Neural crest cell (in vitro differentiated cells): ENCODE data around the gene C19orf67. TPM values are rescaled to one million over a fixed set of nuclear protein-coding genes. Genes with fewer than 3 reads are reported as not detected.
A peak's percentile ranks its signal among the peaks of the same experiment; 100 is the strongest.

Source experiments
- DNase-seq: peaks from one replicate; pipeline ENCODE4 v3.0.0; 2021; ENCODE audit warnings: low read depth, mixed read lengths, low spot score
- H3K27ac Mint-ChIP-seq: one replicate; pipeline ENCODE4 v1.8.0; 2021; ENCODE audit warnings: mild to moderate bottlenecking, mixed read lengths; ENCODE audit not compliant: unreplicated experiment
- H3K27me3 Mint-ChIP-seq: 2 replicates; pipeline ENCODE4 v1.8.0; 2021; ENCODE audit warnings: low read depth, mild to moderate bottlenecking, mixed read lengths
- H3K36me3 Mint-ChIP-seq: 2 replicates; pipeline ENCODE4 v1.8.0; 2021; ENCODE audit warnings: low read depth, mild to moderate bottlenecking, mixed read lengths
- H3K4me1 Mint-ChIP-seq: 2 replicates; pipeline ENCODE4 v1.8.0; 2021; ENCODE audit warnings: mixed read lengths
- H3K4me3 Mint-ChIP-seq: one replicate; pipeline ENCODE4 v1.8.0; 2021; ENCODE audit warnings: mild to moderate bottlenecking, mixed read lengths
- H3K9me3 Mint-ChIP-seq: 2 replicates; pipeline ENCODE4 v1.8.0; 2021; ENCODE audit warnings: mixed read lengths
- CTCF ChIP-seq: fragments of 200-600 bp; sonication (generic); conservative IDR thresholded peaks from 2 replicates; pipeline ENCODE4 v1.5.0; 2021; ENCODE audit warnings: antibody characterized with exemption, mild to moderate bottlenecking
- total RNA-seq: library from RNA; stranded (reverse); gene quantifications from 2 replicates; pipeline ENCODE4 v1.2.1, GENCODE V29; 2021

C19orf67 gene
- total RNA-seq, 1 donor from 2014 or later: not detected

- DNase-seq: peak; percentile 51
- H3K4me3 Mint-ChIP-seq: peak overlapping the region; percentile 89
- peaks cover 14% of the 10 kb centered on the region for H3K4me1 Mint-ChIP-seq
- peaks cover 8% of the 10 kb centered on the region for H3K9me3 Mint-ChIP-seq
- no peak for TF ChIP-seq CTCF
- H3K27me3 Mint-ChIP-seq: peaks cover 3% of the 10 kb centered on the region
- no peak overlapping the region for H3K27ac Mint-ChIP-seq
- peaks cover 20% of the 10 kb centered on the region for H3K36me3 Mint-ChIP-seq
Measured at GRCh38 chr19:14089662-14090508, 4.3 kb upstream of the C19orf67 start.

- no peak overlapping the region for H3K27ac Mint-ChIP-seq
- H3K9me3 Mint-ChIP-seq: peaks cover 6% of the 10 kb centered on the region
- H3K27me3 Mint-ChIP-seq: peaks cover 3% of the 10 kb centered on the region
- peak; percentile 43 for TF ChIP-seq CTCF
- H3K36me3 Mint-ChIP-seq: peaks cover 15% of the 10 kb centered on the region
- peaks cover 14% of the 10 kb centered on the region for H3K4me1 Mint-ChIP-seq
- no peak for DNase-seq
- H3K4me3 Mint-ChIP-seq: peak overlapping the region; percentile 89
Measured at GRCh38 chr19:14089412-14089661, 3.8 kb upstream of the C19orf67 start.

DNA sequence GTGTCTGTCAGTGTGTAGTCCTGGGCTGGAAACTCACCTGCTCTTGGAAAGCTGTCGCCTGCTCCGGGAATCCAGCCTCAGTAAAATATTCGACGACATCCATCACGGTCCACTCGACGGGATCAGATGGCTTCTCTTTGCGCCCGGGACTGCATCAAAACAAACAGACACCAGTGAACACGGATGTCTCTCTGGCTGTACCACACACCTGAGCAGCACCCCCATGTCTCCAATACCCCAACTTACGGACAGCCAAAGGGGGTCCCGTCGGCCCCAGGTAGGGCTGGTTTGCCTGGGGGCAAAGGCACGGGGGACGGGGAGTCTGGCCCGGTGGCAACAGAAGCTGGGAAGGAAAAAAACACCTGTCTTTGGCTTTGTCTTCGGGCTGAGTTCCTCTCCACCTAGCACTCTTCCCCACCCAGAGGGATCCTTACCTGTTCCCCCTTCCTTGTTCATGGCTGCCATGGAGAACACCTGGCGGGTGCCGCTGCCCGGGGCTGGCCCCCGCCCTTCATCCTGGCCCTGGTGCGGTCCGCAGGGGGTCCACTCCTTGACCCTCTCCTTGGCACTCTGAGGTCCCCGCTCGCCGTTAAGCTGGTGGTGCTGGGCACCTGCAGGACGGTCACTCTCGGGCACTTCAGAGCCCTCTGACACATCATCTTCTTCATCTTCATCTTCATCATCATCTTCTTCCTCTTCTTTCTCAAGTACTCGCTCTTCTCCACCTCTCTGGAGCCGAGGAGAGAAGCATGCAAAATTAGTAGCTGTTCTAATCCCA is 3.2 kb upstream of the C19orf67 start:
- Mint-ChIP-seq H3K27ac (no peak overlapping the region), H3K27me3 (peaks cover 3% of the 10 kb centered on the region), H3K4me3 (peak overlapping the region; percentile 89), H3K36me3 (peaks cover 15% of the 10 kb centered on the region), H3K9me3 (peaks cover 6% of the 10 kb centered on the region), H3K4me1 (peaks cover 14% of the 10 kb centered on the region)
- DNase-seq: no peak
- TF ChIP-seq CTCF: no peak

DNA sequence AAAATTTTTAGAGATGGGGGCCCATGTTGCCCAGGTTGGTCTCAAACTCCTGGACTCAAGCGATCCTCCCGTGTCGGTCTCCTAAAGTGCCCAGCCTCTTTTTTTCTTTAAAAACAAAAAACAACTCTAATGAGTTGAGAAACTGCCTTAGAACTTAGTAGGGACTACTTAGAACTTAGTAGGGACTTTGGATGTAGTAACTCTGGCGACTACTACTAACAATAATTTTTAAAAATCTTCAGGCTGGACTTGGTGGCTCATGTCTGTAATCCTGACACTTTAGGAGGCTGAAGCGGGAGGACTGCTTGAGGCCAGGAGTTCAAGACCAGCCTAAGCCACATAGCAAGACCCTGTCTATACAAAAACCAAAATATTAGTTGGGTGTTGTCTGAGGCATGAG is 515 bp upstream of the C19orf67 start:
- H3K9me3 Mint-ChIP-seq: no peaks in the 10 kb centered on the region
- H3K36me3 Mint-ChIP-seq: peaks cover 7% of the 10 kb centered on the region
- DNase-seq: no peak
- H3K27me3 Mint-ChIP-seq: peaks cover 5% of the 10 kb centered on the region
- H3K27ac Mint-ChIP-seq: no peak overlapping the region
- TF ChIP-seq CTCF: no peak
- H3K4me3 Mint-ChIP-seq: peak overlapping the region; percentile 81
- H3K4me1 Mint-ChIP-seq: peaks cover 17% of the 10 kb centered on the region

- Mint-ChIP-seq H3K36me3 (no peaks in the 10 kb centered on the region), H3K9me3 (no peaks in the 10 kb centered on the region), H3K27me3 (peaks cover 4% of the 10 kb centered on the region), H3K4me1 (peaks cover 22% of the 10 kb centered on the region), H3K4me3 (peak overlapping the region; percentile 94), H3K27ac (no peak overlapping the region)
- no peak for DNase-seq
- TF ChIP-seq CTCF: no peak
Measured at GRCh38 chr19:14082675-14082960, 3.0 kb downstream of the C19orf67 start.
